Tibial artery (tissue), 4 donors: ENCODE results near the gene IGF2R.

ENCODE experiments used
- DNase-seq, 2 donors: peaks; one replicate each; pipeline ENCODE4 v3.0.0-alpha.2; 2019
- H3K27ac ChIP-seq, 2 donors: fragments of 200-600 bp; sonication (generic) in 1 of 2; 1 replicate in 1 of 2; 2 replicates in 1 of 2; pipeline ENCODE4 v1.5.1; 2018 to 2019; ENCODE audit warnings: mild to moderate bottlenecking in 1 of 2
- H3K27me3 ChIP-seq, 2 donors: fragments of 200-600 bp; sonication (generic) in 1 of 2; one replicate each; pipeline versions ENCODE4 v1.5.1 to v1.6.0; 2016 to 2019
- H3K36me3 ChIP-seq, 3 donors: fragments of 200-600 bp; sonication (generic) in 2 of 3; one replicate each; pipeline ENCODE4 v1.5.1; 2016 to 2019; ENCODE audit warnings: mild to moderate bottlenecking in 2 of 3
- H3K4me1 ChIP-seq, 4 donors: fragments of 200-600 bp; sonication (generic) in 2 of 4; 1 replicate in 3 of 4; 2 replicates in 1 of 4; pipeline ENCODE4 v1.5.1; 2016 to 2019
- H3K4me3 ChIP-seq, 2 donors: fragments of 200-600 bp; sonication (generic) in 1 of 2; 1 replicate in 1 of 2; 2 replicates in 1 of 2; pipeline ENCODE4 v1.5.1; 2018 to 2019; ENCODE audit warnings: mild to moderate bottlenecking in 2 of 2
- H3K9me3 ChIP-seq, 3 donors: fragments of 200-600 bp; sonication (generic) in 1 of 3; one replicate each; pipeline ENCODE4 v1.5.1; 2016 to 2019
- CTCF ChIP-seq, 2 experiments: fragments of 200-600 bp in 1 of 2; fragments of 450-650 bp in 1 of 2; IDR thresholded peaks; one replicate each; pipeline ENCODE4 v1.5.1; 2017 to 2019; ENCODE audit warnings: antibody characterized with exemption in 2 of 2, mild to moderate bottlenecking in 1 of 2, moderate library complexity in 1 of 2
- intact Hi-C: fragments of 100-400 bp; cut with DNase I; formaldehyde crosslinking; loops from one replicate; pipeline ENCODE4 v1.15.0; 2023; ENCODE audit warnings: low total_unique reads

Gene IGF2R

GRCh38 chr6:159957071-159957673 lies 11.7 kb upstream of the IGF2R start:
- no peak for DNase-seq
- H3K4me3 ChIP-seq, result no peak overlapping the region
- no peak for TF ChIP-seq CTCF (IDR thresholded peaks at IDR 0.05)
- intact Hi-C loops, result no loop called here
- peaks cover 0 to 7% of the 10 kb centered on the region in 2 donors for H3K27me3 ChIP-seq
- no peaks in the 10 kb centered on the region for H3K9me3 ChIP-seq
- peaks cover 0 to 13% (median 7%) of the 10 kb centered on the region in 4 donors for H3K4me1 ChIP-seq
- no peak overlapping the region for H3K27ac ChIP-seq
- no peaks in the 10 kb centered on the region for H3K36me3 ChIP-seq

DNA sequence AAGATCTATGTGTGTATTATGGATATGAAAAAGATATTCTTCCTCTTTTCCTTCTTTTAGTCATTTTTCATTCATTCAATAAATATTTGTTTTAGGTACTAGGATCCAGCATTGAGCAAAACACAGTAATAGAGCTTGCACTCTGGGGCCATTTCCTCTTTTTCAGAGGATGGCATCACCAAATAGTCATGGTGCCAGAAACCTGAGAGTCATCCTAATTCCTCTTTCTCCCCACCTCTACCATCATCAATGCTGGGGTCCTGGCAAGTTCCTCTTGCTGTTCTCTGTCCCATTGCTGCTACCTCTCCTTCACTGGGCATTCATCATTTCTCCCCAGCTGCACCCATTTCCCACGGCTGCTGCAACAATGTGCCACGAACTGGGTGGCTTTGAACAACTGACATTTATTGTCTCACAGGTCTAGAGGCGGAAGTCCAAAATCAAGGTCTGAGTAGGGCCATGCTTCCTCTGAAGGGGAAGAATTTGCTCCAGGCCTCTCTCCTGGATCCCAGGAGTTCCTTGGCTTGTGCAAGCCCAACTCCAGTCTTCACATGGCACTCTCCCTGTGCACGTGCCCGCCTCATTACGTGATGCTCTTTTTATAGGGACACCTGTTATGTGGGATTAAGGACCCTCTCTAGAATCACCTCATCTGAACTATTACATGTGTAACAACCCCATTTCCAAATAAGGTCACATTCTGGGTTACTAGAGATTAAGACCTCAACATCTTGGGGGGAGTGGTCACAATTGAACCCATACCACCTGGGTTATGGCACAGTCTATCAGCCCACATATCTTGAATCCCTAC lies 9.5 kb upstream of the IGF2R start:
- DNase-seq, result no peak
- H3K9me3 ChIP-seq, result no peaks in the 10 kb centered on the region
- H3K4me1 ChIP-seq, result peaks cover 0 to 13% (median 7%) of the 10 kb centered on the region in 4 donors
- H3K27me3 ChIP-seq, result no peaks in the 10 kb centered on the region
- TF ChIP-seq CTCF (IDR thresholded peaks at IDR 0.05), result no peak
- intact Hi-C loops, result no loop called here
- peak overlapping the region; percentile 14 to 61 for H3K27ac ChIP-seq
- H3K36me3 ChIP-seq, result no peaks in the 10 kb centered on the region
- H3K4me3 ChIP-seq, result no peak overlapping the region

DNA sequence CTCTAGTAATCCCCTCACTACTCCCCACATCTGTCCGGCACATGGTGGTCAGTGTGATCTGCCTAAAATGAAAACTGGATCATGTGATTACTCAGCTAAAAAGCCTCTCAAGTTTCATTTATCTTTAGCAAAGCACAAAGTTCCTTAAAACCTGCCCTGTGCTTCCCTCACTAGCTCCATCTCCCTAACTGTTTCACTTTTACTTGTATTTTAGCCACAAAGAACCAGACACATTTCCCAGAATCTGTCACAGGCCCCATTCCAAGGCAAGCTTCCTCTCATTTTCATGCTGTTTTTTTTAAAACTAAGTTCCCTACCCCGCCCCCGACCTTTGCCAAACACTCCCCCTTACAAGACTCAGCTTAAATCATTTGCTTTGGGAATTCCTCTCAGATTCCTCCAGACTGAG lies 8.9 kb upstream of the IGF2R start:
- Histone ChIP-seq H3K9me3 (no peaks in the 10 kb centered on the region), H3K4me3 (no peak overlapping the region), H3K27ac (peak overlapping the region; percentile 14 to 61), H3K4me1 (peaks cover 0 to 13% (median 7%) of the 10 kb centered on the region in 4 donors), H3K36me3 (no peaks in the 10 kb centered on the region), H3K27me3 (no peaks in the 10 kb centered on the region)
- intact Hi-C loops, result no loop called here
- DNase-seq, result no peak
- no peak for TF ChIP-seq CTCF (IDR thresholded peaks at IDR 0.05)

GRCh38 chr6:159960485-159960884 lies 8.4 kb upstream of the IGF2R start:
- intact Hi-C loops, result no loop called here

DNA sequence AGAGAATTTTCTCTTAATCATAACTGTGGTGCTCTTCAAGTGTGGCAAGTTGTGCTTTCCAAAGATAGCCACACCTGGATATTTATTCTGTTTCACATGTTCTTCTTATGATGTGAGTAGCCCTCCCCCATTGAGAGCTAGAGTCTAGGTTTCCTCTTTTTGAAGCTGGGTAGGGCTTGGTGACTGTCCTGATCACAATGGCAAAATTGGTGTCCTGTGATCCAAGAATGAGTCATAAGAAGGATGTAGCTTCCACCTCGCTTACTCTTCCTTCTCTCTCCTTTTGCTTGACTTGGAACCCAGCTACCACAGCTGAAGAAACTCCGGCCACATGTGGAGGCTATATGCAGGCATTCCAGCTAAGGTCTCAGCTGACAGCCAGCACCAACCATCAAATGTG lies 7.4 kb upstream of the IGF2R start:
- no peaks in the 10 kb centered on the region for H3K9me3 ChIP-seq
- DNase-seq, result no peak
- intact Hi-C loops, result no loop called here
- H3K27me3 ChIP-seq, result no peaks in the 10 kb centered on the region
- no peak for TF ChIP-seq CTCF (IDR thresholded peaks at IDR 0.05)
- H3K36me3 ChIP-seq, result no peaks in the 10 kb centered on the region
- H3K4me3 ChIP-seq, result no peak overlapping the region
- H3K4me1 ChIP-seq, result peaks cover 0 to 13% (median 7%) of the 10 kb centered on the region in 4 donors
- no peak overlapping the region for H3K27ac ChIP-seq

More at GRCh38 chr6:159960485-159960884, 8.4 kb upstream of the IGF2R start:
- Histone ChIP-seq H3K9me3 (no peaks in the 10 kb centered on the region), H3K36me3 (no peaks in the 10 kb centered on the region), H3K27me3 (no peaks in the 10 kb centered on the region), H3K4me3 (no peak overlapping the region), H3K4me1 (peaks cover 0 to 13% (median 7%) of the 10 kb centered on the region in 4 donors), H3K27ac (peak overlapping the region; percentile 14 to 61)
- DNase-seq, result no peak
- TF ChIP-seq CTCF (IDR thresholded peaks at IDR 0.05), result no peak
